Stimulated activated CD4-positive, alpha-beta T cell treated with anti-CD3 and anti-CD28 coated beads, Interleukin-1b, Interleukin-23, amount 100 ng/mL, for 1 hour (primary cell): ENCODE results near the gene MEGF8.
"Not testable (repeated sequence)": the region's sequence is repeated elsewhere in the genome, so short reads cannot be mapped to it uniquely, and the experiment has no call there.

Source experiments
- DNase-seq, 2 donors: peaks; one replicate each; pipeline ENCODE4 v3.0.0-alpha.2; 2020; ENCODE audit warnings: low read depth in 2 of 2

The MEGF8 gene

DNA sequence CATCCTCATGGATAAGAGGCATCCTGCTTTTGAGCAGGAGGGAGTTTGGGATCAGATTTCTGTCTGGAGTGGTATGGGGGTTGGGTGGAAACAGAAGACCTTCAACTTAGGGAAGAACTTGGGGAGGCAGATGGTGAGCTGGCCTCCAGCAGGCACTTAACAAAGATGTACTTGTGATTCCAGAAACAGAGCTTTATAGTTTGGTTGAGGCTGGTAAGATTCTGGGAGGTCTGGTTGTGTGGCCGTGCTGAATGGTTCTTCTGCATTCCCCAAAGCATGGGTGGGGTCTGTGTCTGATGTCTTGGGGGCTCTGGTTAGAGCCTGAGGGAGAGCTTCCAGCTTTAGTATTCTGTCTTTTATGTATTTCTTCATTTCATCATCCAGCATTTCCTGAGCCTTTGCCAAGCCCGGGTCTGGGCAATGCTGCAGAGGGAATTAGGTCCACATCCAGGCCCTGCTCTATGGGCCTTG, 4.8 kb downstream of the MEGF8 start:
- DNase-seq, result no peak

GRCh38 chr19:42331333-42331732, 5.9 kb downstream of the MEGF8 start:
- DNase-seq, result not testable (repeated sequence)

GRCh38 chr19:42332059-42332458, 6.6 kb downstream of the MEGF8 start:
- DNase-seq, result no peak

DNA sequence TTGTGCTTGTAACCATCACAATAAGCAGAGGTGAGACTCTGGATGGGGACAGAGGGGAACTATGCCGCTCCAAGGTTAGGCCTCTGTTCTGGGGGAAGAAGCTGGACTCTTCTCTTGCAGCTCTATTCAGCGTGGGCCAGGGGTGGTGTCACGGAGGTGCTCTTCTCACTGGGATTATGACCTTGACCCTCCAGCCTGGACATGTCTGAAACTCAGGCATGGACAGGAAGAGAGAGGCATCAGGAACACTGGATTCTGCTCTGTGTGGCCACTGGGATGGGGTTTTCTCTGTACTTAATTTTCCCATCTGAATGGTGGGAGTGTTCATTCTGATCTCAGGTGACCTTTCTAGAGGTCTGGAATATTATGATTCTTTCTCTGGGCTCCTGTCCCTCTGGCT, 7.6 kb downstream of the MEGF8 start:
- DNase-seq, result no peak

- no peak for DNase-seq
These were observed 8.7 kb downstream of the MEGF8 start for GRCh38 chr19:42333975-42334696.

DNA sequence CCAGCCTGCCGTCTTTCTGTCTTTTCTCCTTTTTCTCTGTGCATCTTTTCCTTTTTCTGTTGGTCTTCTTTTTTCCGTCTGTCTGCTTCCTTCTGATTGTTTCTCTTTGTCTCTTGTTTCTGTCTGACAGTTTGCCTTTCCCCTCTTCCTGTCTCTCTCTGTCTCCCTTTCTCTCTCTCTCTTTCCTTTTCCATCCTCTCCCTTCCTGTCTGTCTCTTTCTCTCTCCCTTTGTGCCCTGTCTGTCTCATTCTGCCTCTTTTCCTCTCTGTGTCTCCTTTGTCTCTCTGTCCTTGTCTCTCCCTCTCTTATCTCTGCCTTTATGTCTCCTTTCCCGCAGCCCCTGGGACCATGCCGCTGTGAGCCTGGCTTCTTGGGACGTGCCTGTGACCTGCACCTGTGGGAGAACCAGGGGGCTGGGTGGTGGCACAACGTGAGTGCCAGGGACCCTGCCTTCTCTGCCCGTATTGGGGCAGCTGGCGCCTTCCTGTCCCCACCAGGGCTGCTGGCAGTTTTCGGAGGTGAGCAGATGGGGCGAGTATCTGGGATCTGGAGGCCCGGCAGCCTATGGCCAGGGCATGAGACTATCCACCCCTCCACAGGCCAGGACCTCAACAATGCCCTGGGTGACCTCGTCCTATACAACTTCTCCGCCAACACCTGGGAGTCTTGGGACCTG, 9.4 kb downstream of the MEGF8 start:
- no peak for DNase-seq

DNA sequence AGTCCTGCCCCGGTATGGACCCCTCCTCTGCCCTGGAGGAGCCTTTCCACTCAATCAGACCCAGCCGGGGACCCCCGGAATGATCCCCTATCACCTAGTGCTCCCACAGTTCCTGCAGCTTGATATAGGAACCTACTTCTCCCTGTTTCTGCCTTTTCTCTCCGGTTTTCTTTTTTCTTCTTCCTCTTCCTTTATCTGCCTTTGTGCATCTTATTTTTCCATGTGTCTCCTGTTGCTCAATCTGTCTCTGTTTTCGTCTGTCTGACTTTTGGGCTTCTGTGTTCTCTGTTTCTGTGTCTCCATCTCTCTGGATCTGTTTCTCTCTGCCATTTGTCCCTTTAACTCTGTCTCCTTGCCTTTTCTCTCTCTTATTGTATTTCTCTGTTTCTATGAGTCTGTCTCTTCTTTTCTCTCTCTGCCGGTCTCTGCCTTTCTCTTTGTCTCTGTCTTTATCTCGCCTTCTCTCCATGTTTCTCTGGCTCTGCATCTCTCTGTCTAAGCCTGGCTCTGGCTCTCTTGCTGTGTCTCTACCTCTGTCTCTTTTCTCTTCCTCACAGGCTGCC, 10.0 kb downstream of the MEGF8 start:
- DNase-seq, result no peak

GRCh38 chr19:42335971-42336370, 10.5 kb downstream of the MEGF8 start:
- DNase-seq, result no peak

DNA sequence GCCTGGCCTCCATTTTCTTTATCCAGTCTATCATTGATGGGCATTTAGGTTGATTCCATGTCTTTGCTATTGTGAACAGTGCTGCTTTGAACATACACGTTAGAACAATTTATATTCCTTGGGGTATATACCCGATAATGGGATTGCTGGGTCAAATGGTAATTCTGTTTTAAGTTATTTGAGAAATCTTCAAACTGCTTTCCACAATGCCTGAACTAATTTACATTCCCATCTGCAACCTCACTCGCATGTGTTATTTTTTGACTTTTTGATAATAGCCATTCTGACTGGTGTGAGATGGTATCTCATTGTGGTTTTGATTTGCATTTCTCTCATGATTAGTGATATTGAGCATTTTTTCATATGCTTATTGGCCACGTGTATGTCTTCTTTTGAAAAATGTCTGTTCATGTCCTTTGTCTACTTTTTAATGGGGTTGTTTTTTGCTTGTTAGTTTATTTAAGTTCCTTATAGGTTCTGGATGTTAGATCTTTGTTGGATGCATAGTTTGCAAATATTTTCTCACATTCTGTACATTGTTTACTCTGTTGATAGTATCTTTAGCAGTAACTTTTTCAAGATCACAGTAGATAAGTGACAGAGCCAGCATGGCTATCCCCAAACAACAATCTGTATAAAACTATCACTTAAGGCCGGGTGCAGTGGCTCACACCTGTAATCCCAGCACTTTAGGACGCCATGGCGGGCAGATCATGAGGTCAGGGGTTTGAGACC, 13.9 kb downstream of the MEGF8 start:
- DNase-seq, result not testable (repeated sequence)

GRCh38 chr19:42339922-42340321, 14.5 kb downstream of the MEGF8 start:
- DNase-seq, result not testable (repeated sequence)

GRCh38 chr19:42343344-42344110, 18.1 kb downstream of the MEGF8 start:
- no peak for DNase-seq

- no peak for DNase-seq
These were observed 19.0 kb downstream of the MEGF8 start for GRCh38 chr19:42344336-42344893.

DNA sequence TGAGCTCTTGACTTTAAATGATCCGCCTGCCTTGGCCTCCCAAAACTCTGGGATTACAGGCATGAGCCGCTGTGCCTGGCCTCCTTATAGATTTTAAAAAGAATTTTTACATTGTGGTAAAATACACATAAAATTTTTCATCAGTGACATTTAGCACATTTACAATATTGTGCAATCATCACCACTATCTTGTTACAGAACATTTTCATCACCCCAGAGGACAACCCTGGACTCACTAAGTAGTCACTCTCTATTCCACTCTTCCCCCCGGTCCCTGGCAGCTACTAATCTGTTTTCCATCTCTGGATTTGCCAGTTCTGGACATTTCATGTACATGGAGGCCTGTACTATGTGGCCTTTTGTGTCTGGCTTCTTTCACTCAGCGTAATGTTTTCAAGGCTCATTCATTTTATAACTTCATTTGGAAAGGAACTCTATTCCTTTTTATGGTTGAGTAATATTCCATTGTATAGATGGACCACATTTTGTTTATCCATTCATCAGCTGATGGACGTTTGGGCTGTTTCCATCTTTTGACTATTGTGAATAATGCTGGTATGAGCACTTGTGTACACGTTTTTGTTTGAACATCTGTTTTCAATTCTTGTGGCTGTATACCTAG, 19.9 kb downstream of the MEGF8 start:
- no peak for DNase-seq

GRCh38 chr19:42348211-42348610, 22.8 kb downstream of the MEGF8 start:
- DNase-seq, result no peak

DNA sequence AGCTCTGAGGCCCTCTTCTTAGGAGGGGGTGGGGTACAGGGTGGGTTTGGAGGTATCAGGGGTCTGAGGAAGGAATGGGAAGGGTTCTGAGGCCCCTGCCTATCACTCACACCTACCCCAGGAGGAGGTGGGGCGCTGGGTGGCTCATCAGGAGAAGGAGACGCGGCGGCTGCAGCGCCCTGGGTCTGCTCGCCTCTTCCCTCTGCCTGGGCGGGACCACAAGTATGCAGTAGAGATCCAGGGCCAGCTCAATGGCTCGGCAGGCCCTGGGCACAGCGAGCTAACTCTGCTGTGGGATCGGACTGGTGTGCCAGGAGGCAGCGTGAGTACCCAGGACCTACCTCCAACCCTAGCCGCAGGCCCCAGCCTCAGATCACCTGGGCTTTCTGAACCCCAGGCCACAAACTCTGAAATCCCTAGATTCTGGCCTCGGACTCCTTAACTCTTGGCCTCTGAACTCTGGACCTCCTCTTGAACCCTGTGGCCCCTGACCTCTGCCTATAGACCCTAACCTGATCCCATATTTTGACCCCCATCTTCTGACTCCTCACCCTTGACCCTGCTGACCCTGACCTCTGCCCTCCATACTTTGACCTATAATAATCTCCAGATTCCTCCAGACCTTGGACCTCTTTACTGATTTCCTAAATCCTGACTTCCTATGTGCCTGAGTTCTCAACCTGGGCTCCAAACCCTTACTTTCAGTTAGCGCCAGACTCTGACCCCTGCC, 24.1 kb downstream of the MEGF8 start:
- no peak for DNase-seq

DNA sequence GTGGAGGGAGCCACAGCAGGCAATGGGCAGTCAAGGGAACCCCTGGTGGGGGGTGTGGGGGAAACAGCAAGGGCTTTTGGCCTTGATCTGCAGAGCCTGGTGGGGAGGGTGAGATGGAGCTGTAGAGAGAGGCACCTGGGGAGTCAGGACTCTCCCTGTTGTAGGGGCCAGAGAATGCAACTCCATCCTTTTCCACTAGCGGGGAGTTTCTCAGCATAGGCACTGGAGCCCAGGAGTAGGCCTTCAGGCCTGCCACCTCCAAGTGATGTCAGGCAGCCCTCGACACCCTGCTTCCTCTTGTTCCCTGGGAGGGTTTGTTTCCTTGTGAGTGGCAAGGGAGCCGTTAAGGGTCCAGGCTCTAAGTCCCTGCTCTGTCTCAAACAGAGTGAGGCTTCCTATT, 25.0 kb downstream of the MEGF8 start:
- no peak for DNase-seq

- no peak for DNase-seq
These were observed 25.8 kb downstream of the MEGF8 start for GRCh38 chr19:42351079-42351735.

GRCh38 chr19:42352301-42353259, 27.1 kb downstream of the MEGF8 start:
- no peak for DNase-seq
